Nephron (organoid): ENCODE results near the gene LRFN3.

Experiments
- H3K27ac Mint-ChIP-seq, 3 experiments: 2 replicates each; pipeline ENCODE4 v1.8.0; 2020; ENCODE audit warnings: mixed read lengths in 3 of 3, mild to moderate bottlenecking in 2 of 3, moderate library complexity in 1 of 3
- H3K27me3 Mint-ChIP-seq: 2 replicates; pipeline ENCODE4 v1.8.0; 2021; ENCODE audit warnings: low read depth, mild to moderate bottlenecking, moderate library complexity, mixed read lengths
- H3K36me3 Mint-ChIP-seq: 2 replicates; pipeline ENCODE4 v1.8.0; 2020; ENCODE audit warnings: low read depth, mixed read lengths
- H3K4me1 Mint-ChIP-seq: 2 replicates; pipeline ENCODE4 v1.8.0; 2020; ENCODE audit warnings: mixed read lengths
- H3K4me3 Mint-ChIP-seq, 3 experiments: 2 replicates each; pipeline ENCODE4 v1.8.0; 2020; ENCODE audit warnings: mild to moderate bottlenecking in 3 of 3, mixed read lengths in 3 of 3, moderate library complexity in 2 of 3
- H3K9me3 Mint-ChIP-seq: 2 replicates; pipeline ENCODE4 v1.8.0; 2020; ENCODE audit warnings: mixed read lengths
- CTCF ChIP-seq, 3 experiments: fragments of 200-600 bp; sonication (generic); IDR thresholded peaks; one replicate each; pipeline ENCODE4 v1.5.0; 2021; ENCODE audit warnings: antibody characterized with exemption in 3 of 3; ENCODE audit not compliant: unreplicated experiment in 3 of 3

Gene LRFN3

DNA sequence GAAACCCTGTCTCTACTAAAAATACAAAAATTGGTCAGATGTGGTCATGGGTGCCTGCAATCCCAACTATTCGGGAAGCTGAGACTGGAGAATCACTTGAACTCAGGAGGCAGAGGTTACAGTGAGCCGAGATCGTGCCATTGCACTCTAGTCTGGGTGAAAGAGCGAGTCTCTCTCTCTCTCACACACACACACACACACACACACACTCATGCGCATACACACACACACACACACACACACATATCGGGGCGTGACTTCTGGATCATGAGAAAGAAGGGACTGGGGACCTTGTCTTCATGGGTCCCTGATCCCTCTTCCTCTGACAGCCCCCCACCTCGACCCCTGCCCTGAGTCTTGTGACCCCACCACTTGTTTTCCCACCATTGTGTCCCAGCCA, 47.0 kb downstream of the LRFN3 start:
- Mint-ChIP-seq H3K27ac (no peak overlapping the region), H3K27me3 (peaks cover 77% of the 10 kb centered on the region), H3K9me3 (no peaks in the 10 kb centered on the region), H3K4me1 (no peaks in the 10 kb centered on the region), H3K36me3 (no peaks in the 10 kb centered on the region), H3K4me3 (no peak overlapping the region)
- TF ChIP-seq CTCF (IDR thresholded peaks at IDR 0.05; ENCODE audit: unreplicated experiment in 3 of 3) = no peak

DNA sequence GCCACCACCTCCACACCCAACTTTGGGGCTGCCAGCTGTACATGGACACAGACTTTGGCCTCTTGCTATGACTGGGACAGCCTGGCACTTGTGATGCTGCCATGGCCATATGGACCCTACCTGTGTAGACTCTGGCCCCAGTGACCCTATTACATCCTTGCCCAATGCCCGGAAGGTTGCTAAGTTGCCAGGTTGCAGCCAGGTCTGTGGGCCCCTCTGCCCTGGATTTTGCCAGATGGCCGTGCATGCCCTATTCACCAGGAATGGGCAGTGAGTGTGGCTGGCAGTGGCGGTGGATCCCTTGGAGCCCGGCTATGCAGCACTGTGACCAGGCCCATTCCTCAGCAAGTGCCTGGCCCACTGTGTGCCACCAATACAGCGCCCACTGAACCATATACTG, 49.9 kb downstream of the LRFN3 start:
- TF ChIP-seq CTCF (IDR thresholded peaks at IDR 0.05; ENCODE audit: unreplicated experiment in 3 of 3) = no peak
- Mint-ChIP-seq H3K27ac (no peak overlapping the region), H3K27me3 (peaks cover 81% of the 10 kb centered on the region), H3K4me3 (peak overlapping the region; percentile 50 to 83 (median 52)), H3K4me1 (no peaks in the 10 kb centered on the region), H3K36me3 (no peaks in the 10 kb centered on the region), H3K9me3 (no peaks in the 10 kb centered on the region)

DNA sequence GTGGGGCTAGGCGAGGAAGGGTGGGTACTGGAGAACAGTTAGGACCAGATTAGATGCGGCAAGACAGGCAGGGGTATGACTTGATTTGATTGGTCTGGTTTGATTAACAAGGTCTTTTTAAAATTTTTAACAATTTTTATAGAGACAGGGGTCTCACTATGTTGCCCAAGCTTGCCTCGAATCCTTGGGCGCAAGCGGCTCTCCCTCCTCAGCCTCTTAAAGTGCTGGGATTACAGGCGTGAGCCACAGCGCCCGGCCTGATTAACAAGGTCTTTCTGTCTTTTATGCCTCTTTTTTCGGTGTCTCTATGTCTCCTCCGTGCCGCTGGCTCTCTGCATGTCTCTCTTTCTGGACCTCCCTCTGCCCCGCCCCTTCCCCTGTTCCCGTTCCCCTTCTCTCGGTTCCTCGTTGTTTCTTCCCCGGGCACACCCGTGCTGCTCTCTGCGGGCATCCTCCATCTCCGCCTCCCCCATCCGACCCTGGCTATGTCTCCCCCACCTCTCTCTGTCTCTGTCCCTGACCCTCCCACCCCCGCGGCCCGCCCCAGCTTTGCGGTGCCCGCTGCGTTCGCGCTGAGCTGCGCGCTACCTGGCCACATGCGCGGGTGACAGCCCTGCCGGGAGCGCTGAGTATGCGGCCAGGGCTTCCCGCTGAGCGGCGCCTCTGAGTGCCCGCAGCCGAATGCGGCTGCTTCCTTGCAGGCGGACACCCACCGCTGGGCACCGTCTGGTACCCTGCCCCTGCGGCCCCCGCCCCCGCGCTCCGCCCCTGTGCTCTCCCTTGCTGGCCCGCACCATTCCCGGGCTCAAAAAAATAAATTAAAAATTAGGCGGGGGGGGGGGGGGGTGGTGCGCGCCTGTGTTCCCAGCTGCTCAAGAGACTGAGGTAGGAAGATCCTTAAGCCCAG, 50.7 kb downstream of the LRFN3 start:
- Mint-ChIP-seq H3K4me3 (peak overlapping the region; percentile 76 to 83 (median 82)), H3K27ac (no peak overlapping the region), H3K27me3 (peaks cover 75% of the 10 kb centered on the region), H3K9me3 (no peaks in the 10 kb centered on the region), H3K36me3 (no peaks in the 10 kb centered on the region), H3K4me1 (no peaks in the 10 kb centered on the region)
- TF ChIP-seq CTCF (IDR thresholded peaks at IDR 0.05; ENCODE audit: unreplicated experiment in 3 of 3) = no peak

- Mint-ChIP-seq H3K36me3 (no peaks in the 10 kb centered on the region), H3K9me3 (no peaks in the 10 kb centered on the region), H3K27ac (no peak overlapping the region), H3K4me3 (peak overlapping the region in 2 of 3 experiments; percentile 44 to 57), H3K4me1 (no peaks in the 10 kb centered on the region), H3K27me3 (peaks cover 69% of the 10 kb centered on the region)
- no peak for TF ChIP-seq CTCF (IDR thresholded peaks at IDR 0.05; ENCODE audit: unreplicated experiment in 3 of 3)
Measured at GRCh38 chr19:35987571-35987896, 51.4 kb downstream of the LRFN3 start.

DNA sequence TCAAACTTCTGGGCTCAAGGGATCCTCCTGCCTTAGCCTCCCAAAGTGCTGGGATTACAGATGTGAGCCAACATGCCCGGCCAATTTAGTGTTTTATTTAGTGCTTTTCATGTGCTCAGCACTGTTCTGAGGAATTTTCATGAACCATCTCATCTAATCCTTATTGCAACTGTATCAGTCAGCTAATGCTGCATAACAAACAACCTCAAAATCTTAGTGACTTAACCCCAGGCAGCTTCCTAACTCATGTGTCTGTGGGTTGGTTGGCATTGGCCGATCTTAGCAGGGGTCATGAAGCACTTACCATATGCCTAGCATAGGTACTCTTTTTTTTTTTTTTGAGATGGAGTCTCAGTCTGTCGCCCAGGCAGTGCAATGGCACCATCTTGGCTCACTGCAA, 52.6 kb downstream of the LRFN3 start:
- no peaks in the 10 kb centered on the region for H3K9me3 Mint-ChIP-seq
- no peaks in the 10 kb centered on the region for H3K4me1 Mint-ChIP-seq
- no peak for TF ChIP-seq CTCF (IDR thresholded peaks at IDR 0.05; ENCODE audit: unreplicated experiment in 3 of 3)
- peaks cover 59% of the 10 kb centered on the region for H3K27me3 Mint-ChIP-seq
- H3K36me3 Mint-ChIP-seq = no peaks in the 10 kb centered on the region
- no peak overlapping the region for H3K27ac Mint-ChIP-seq
- no peak overlapping the region for H3K4me3 Mint-ChIP-seq

DNA sequence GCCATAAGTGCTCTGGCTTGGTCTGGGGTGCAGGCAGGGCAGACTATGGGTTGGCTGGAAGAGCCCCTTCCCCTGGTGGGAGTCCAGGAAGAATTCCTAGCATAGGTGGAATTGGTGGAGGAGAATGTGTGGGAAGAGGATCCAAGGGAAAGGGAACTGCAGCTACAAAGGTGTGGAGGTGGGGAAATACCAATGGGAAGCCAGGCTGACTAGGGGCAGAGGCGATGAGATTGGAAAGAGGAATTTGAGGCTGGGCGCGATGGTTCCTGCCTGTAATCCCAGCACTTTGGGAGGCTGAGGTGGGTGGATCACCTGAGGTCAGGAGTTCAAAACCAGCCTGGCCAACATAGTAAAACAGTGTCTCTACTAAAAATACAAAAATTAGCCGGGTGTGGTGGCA, 54.0 kb downstream of the LRFN3 start:
- no peaks in the 10 kb centered on the region for H3K36me3 Mint-ChIP-seq
- peak overlapping the region in 1 of 3 experiments; percentile 56 for H3K4me3 Mint-ChIP-seq
- H3K9me3 Mint-ChIP-seq = no peaks in the 10 kb centered on the region
- H3K27me3 Mint-ChIP-seq = peaks cover 45% of the 10 kb centered on the region
- H3K27ac Mint-ChIP-seq = no peak overlapping the region
- TF ChIP-seq CTCF (IDR thresholded peaks at IDR 0.05; ENCODE audit: unreplicated experiment in 3 of 3) = no peak
- H3K4me1 Mint-ChIP-seq = peaks cover 4% of the 10 kb centered on the region
